DND-41 (cell line): ENCODE data around the gene TFEB.

Experiments
- CTCF ChIP-seq: IDR thresholded peaks from 2 replicates; pipeline ENCODE4 v1.5.1; 2012; ENCODE audit warnings: borderline replicate concordance, low read length, moderate library complexity, mild to moderate bottlenecking; ENCODE audit not compliant: poor library complexity, severe bottlenecking; ENCODE audit errors: extremely low read depth
- EZH2 ChIP-seq: IDR thresholded peaks from 3 replicates; pipeline ENCODE4 v1.6.1; 2012; ENCODE audit warnings: borderline replicate concordance, low read depth, mild to moderate bottlenecking, moderate library complexity, low read length, inconsistent platforms; ENCODE audit not compliant: severe bottlenecking

GRCh38 chr6:41674231-41675000, 61.0 kb downstream of the TFEB start:
- no peak for TF ChIP-seq CTCF
- no peak for TF ChIP-seq EZH2
